HepG2 (cell line): ENCODE results near the gene RASSF6. TPM values are rescaled to one million over a fixed set of nuclear protein-coding genes. Genes with fewer than 3 reads are reported as not detected.

Source experiments
- HNRNPL ChIP-seq: fragments of 200-400 bp; formaldehyde crosslinking; IDR thresholded peaks from 2 replicates; pipeline ENCODE4 v1.6.1; 2017; ENCODE audit warnings: mild to moderate bottlenecking, low read depth, low read length
- NCOA5 ChIP-seq: sonication (generic); formaldehyde crosslinking; IDR thresholded peaks from 2 replicates; pipeline ENCODE4 v1.4.0; 2020; ENCODE audit warnings: missing genetic modification reagents
- NR1H2 ChIP-seq: sonication (generic); formaldehyde crosslinking; IDR thresholded peaks from 2 replicates; pipeline ENCODE4 v1.8.1; 2022; ENCODE audit warnings: low read depth, missing genetic modification reagents, borderline replicate concordance
- ZBTB8A ChIP-seq: sonication (generic); formaldehyde crosslinking; IDR thresholded peaks from 2 replicates; pipeline ENCODE4 v1.4.0; 2020; ENCODE audit warnings: mild to moderate bottlenecking, low read depth, missing genetic modification reagents, borderline replicate concordance
- polyA plus RNA-seq, 8 experiments: library from polyadenylated mRNA; depleted of rRNA in 3 of 8; stranded (reverse) in 7 of 8; unstranded in 1 of 8; fragments of >200 nt; fragmentation: Illumina TruSeq in 4 of 8; extraction: Trizol in 4 of 8; gene quantifications; 2 replicates each; pipeline versions ENCODE4 v1.2.1 to v1.2.3, GENCODE V29; 2011 to 2016; ENCODE audit warnings: low read depth in 4 of 8, missing spikeins in 1 of 8, mixed read lengths in 1 of 8; ENCODE audit not compliant: insufficient read depth in 1 of 8
- total RNA-seq, 5 experiments: library from RNA; depleted of rRNA; stranded (reverse); fragments of >200 nt; fragmentation: Illumina TruSeq; extraction: Trizol; gene quantifications; 2 replicates each; pipeline ENCODE4 v1.2.3, GENCODE V29; 2016; ENCODE audit warnings: low read depth in 1 of 5
- TF ChIP-seq, protein P1 (sequence below): sonication (generic); formaldehyde crosslinking; IDR thresholded peaks from 2 replicates; pipeline ENCODE4 v1.5.0; 2020; ENCODE audit warnings: mild to moderate bottlenecking, missing genetic modification reagents, borderline replicate concordance
- TF ChIP-seq, protein P2 (sequence below): sonication (generic); formaldehyde crosslinking; IDR thresholded peaks from 2 replicates; pipeline ENCODE4 v1.5.1; 2020; ENCODE audit warnings: missing genetic modification reagents, mild to moderate bottlenecking, borderline replicate concordance
- TF ChIP-seq, protein P3 (sequence below): sonication (generic); formaldehyde crosslinking; conservative IDR thresholded peaks from 2 replicates; pipeline ENCODE4 v1.4.0; 2020; ENCODE audit warnings: missing genetic modification reagents
- TF ChIP-seq, protein P4 (sequence below): sonication (generic); formaldehyde crosslinking; IDR thresholded peaks from 2 replicates; pipeline ENCODE4 v1.9.0; 2021; ENCODE audit warnings: missing genetic modification reagents, mild to moderate bottlenecking, borderline replicate concordance
- TF ChIP-seq, protein P5 (sequence below): sonication (generic); formaldehyde crosslinking; IDR thresholded peaks from 2 replicates; pipeline ENCODE4 v1.4.0; 2020; ENCODE audit warnings: missing genetic modification reagents, mild to moderate bottlenecking, borderline replicate concordance
- TF ChIP-seq, protein P6 (sequence below): sonication (generic); formaldehyde crosslinking; IDR thresholded peaks from 2 replicates; pipeline ENCODE4 v1.4.0; 2020; ENCODE audit warnings: mild to moderate bottlenecking, missing genetic modification reagents
- TF ChIP-seq, protein P7 (sequence below): fragments of 450-650 bp; IDR thresholded peaks from 2 replicates; pipeline ENCODE4 v1.6.1; 2017

Gene RASSF6
- total and polyA plus RNA-seq, 2 of the 13 experiments (the other 11 are each of a cell fraction or from before 2014, with no cell fraction given), result 0.03 to 0.11 TPM

DNA sequence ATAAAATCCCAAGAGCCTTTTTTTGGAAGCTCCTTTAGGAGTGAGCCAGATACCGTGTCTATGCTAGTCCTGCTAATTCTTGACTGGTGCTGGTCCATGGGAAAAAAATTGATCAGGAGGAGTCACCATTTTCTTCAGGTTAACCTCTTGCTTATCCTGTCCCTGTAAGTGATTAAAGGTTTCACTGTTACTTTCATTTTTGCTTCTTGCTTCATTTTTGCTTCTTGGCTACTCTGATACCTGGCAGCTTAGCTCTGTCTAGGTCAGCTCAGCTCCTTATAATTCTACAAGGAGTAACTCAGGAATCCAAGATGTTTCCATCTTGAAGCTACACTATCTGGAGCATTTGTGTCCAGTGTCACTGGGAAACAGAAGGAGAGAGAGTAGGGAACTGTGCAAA, 93.0 kb downstream of the RASSF6 start (continued):
- TF ChIP-seq, protein P1, sequence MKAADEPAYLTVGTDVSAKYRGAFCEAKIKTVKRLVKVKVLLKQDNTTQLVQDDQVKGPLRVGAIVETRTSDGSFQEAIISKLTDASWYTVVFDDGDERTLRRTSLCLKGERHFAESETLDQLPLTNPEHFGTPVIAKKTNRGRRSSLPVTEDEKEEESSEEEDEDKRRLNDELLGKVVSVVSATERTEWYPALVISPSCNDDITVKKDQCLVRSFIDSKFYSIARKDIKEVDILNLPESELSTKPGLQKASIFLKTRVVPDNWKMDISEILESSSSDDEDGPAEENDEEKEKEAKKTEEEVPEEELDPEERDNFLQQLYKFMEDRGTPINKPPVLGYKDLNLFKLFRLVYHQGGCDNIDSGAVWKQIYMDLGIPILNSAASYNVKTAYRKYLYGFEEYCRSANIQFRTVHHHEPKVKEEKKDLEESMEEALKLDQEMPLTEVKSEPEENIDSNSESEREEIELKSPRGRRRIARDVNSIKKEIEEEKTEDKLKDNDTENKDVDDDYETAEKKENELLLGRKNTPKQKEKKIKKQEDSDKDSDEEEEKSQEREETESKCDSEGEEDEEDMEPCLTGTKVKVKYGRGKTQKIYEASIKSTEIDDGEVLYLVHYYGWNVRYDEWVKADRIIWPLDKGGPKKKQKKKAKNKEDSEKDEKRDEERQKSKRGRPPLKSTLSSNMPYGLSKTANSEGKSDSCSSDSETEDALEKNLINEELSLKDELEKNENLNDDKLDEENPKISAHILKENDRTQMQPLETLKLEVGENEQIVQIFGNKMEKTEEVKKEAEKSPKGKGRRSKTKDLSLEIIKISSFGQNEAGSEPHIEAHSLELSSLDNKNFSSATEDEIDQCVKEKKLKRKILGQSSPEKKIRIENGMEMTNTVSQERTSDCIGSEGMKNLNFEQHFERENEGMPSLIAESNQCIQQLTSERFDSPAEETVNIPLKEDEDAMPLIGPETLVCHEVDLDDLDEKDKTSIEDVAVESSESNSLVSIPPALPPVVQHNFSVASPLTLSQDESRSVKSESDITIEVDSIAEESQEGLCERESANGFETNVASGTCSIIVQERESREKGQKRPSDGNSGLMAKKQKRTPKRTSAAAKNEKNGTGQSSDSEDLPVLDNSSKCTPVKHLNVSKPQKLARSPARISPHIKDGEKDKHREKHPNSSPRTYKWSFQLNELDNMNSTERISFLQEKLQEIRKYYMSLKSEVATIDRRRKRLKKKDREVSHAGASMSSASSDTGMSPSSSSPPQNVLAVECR (CRISPR knock-in tag), result no peak
- TF ChIP-seq ZBTB8A (CRISPR knock-in tag), result no peak
- TF ChIP-seq, protein P2, sequence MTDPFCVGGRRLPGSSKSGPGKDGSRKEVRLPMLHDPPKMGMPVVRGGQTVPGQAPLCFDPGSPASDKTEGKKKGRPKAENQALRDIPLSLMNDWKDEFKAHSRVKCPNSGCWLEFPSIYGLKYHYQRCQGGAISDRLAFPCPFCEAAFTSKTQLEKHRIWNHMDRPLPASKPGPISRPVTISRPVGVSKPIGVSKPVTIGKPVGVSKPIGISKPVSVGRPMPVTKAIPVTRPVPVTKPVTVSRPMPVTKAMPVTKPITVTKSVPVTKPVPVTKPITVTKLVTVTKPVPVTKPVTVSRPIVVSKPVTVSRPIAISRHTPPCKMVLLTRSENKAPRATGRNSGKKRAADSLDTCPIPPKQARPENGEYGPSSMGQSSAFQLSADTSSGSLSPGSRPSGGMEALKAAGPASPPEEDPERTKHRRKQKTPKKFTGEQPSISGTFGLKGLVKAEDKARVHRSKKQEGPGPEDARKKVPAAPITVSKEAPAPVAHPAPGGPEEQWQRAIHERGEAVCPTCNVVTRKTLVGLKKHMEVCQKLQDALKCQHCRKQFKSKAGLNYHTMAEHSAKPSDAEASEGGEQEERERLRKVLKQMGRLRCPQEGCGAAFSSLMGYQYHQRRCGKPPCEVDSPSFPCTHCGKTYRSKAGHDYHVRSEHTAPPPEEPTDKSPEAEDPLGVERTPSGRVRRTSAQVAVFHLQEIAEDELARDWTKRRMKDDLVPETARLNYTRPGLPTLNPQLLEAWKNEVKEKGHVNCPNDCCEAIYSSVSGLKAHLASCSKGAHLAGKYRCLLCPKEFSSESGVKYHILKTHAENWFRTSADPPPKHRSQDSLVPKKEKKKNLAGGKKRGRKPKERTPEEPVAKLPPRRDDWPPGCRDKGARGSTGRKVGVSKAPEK (CRISPR knock-in tag), result no peak
- TF ChIP-seq, protein P3, sequence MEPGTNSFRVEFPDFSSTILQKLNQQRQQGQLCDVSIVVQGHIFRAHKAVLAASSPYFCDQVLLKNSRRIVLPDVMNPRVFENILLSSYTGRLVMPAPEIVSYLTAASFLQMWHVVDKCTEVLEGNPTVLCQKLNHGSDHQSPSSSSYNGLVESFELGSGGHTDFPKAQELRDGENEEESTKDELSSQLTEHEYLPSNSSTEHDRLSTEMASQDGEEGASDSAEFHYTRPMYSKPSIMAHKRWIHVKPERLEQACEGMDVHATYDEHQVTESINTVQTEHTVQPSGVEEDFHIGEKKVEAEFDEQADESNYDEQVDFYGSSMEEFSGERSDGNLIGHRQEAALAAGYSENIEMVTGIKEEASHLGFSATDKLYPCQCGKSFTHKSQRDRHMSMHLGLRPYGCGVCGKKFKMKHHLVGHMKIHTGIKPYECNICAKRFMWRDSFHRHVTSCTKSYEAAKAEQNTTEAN (CRISPR knock-in tag), result no peak
- TF ChIP-seq HNRNPL, result no peak
- no peak for TF ChIP-seq NR1H2 (CRISPR knock-in tag)
- TF ChIP-seq, protein P4, sequence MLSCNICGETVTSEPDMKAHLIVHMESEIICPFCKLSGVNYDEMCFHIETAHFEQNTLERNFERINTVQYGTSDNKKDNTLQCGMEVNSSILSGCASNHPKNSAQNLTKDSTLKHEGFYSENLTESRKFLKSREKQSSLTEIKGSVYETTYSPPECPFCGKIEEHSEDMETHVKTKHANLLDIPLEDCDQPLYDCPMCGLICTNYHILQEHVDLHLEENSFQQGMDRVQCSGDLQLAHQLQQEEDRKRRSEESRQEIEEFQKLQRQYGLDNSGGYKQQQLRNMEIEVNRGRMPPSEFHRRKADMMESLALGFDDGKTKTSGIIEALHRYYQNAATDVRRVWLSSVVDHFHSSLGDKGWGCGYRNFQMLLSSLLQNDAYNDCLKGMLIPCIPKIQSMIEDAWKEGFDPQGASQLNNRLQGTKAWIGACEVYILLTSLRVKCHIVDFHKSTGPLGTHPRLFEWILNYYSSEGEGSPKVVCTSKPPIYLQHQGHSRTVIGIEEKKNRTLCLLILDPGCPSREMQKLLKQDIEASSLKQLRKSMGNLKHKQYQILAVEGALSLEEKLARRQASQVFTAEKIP (CRISPR knock-in tag), result no peak
- TF ChIP-seq NCOA5, result no peak
- TF ChIP-seq, protein P5, sequence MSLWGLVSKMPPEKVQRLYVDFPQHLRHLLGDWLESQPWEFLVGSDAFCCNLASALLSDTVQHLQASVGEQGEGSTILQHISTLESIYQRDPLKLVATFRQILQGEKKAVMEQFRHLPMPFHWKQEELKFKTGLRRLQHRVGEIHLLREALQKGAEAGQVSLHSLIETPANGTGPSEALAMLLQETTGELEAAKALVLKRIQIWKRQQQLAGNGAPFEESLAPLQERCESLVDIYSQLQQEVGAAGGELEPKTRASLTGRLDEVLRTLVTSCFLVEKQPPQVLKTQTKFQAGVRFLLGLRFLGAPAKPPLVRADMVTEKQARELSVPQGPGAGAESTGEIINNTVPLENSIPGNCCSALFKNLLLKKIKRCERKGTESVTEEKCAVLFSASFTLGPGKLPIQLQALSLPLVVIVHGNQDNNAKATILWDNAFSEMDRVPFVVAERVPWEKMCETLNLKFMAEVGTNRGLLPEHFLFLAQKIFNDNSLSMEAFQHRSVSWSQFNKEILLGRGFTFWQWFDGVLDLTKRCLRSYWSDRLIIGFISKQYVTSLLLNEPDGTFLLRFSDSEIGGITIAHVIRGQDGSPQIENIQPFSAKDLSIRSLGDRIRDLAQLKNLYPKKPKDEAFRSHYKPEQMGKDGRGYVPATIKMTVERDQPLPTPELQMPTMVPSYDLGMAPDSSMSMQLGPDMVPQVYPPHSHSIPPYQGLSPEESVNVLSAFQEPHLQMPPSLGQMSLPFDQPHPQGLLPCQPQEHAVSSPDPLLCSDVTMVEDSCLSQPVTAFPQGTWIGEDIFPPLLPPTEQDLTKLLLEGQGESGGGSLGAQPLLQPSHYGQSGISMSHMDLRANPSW (CRISPR knock-in tag), result no peak
- TF ChIP-seq, protein P6, sequence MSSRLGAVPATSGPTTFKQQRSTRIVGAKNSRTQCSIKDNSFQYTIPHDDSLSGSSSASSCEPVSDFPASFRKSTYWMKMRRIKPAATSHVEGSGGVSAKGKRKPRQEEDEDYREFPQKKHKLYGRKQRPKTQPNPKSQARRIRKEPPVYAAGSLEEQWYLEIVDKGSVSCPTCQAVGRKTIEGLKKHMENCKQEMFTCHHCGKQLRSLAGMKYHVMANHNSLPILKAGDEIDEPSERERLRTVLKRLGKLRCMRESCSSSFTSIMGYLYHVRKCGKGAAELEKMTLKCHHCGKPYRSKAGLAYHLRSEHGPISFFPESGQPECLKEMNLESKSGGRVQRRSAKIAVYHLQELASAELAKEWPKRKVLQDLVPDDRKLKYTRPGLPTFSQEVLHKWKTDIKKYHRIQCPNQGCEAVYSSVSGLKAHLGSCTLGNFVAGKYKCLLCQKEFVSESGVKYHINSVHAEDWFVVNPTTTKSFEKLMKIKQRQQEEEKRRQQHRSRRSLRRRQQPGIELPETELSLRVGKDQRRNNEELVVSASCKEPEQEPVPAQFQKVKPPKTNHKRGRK (CRISPR knock-in tag), result no peak
- TF ChIP-seq, protein P7, sequence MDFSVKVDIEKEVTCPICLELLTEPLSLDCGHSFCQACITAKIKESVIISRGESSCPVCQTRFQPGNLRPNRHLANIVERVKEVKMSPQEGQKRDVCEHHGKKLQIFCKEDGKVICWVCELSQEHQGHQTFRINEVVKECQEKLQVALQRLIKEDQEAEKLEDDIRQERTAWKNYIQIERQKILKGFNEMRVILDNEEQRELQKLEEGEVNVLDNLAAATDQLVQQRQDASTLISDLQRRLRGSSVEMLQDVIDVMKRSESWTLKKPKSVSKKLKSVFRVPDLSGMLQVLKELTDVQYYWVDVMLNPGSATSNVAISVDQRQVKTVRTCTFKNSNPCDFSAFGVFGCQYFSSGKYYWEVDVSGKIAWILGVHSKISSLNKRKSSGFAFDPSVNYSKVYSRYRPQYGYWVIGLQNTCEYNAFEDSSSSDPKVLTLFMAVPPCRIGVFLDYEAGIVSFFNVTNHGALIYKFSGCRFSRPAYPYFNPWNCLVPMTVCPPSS, result no peak
